H9 (cell line): ENCODE measurements around the gene HMGCL. TPM values are rescaled to one million over a fixed set of nuclear protein-coding genes. Genes with fewer than 3 reads are reported as not detected.

ENCODE experiments used
- DNase-seq: peaks from one replicate; pipeline ENCODE4 v3.0.0-alpha.2; 2017
- H2AFZ ChIP-seq: one replicate; pipeline ENCODE4 v1.6.1; 2013; ENCODE audit warnings: mild to moderate bottlenecking, low read length, control low read depth, moderate library complexity
- H2AK5ac ChIP-seq: 2 replicates; pipeline ENCODE4 v1.6.1; 2013; ENCODE audit warnings: low read length, control low read depth, mixed read lengths; ENCODE audit not compliant: insufficient read length
- H2BK120ac ChIP-seq: one replicate; pipeline ENCODE4 v1.6.1; 2013; ENCODE audit warnings: low read depth, mild to moderate bottlenecking, low read length, control low read depth, inconsistent platforms; ENCODE audit not compliant: poor library complexity, severe bottlenecking
- H2BK12ac ChIP-seq: 2 replicates; pipeline ENCODE4 v1.6.1; 2013; ENCODE audit warnings: low read length, control low read depth, mixed read lengths, low read depth; ENCODE audit not compliant: insufficient read length
- H2BK15ac ChIP-seq: 2 replicates; pipeline ENCODE4 v1.6.1; 2013; ENCODE audit warnings: low read depth, low read length, control low read depth
- H2BK20ac ChIP-seq: one replicate; pipeline ENCODE4 v1.6.1; 2013; ENCODE audit warnings: low read depth, mild to moderate bottlenecking, low read length, control low read depth, inconsistent platforms; ENCODE audit not compliant: poor library complexity, severe bottlenecking
- H2BK5ac ChIP-seq: 2 replicates; pipeline ENCODE4 v1.6.1; 2013; ENCODE audit warnings: low read length, control low read depth, mixed read lengths; ENCODE audit not compliant: insufficient read length
- H3K14ac ChIP-seq: 2 replicates; pipeline ENCODE4 v1.6.1; 2013; ENCODE audit warnings: low read length, control low read depth; ENCODE audit not compliant: insufficient read depth
- H3K18ac ChIP-seq: 2 replicates; pipeline ENCODE4 v1.6.1; 2013; ENCODE audit warnings: low read depth, mild to moderate bottlenecking, mixed read lengths, low read length, control low read depth; ENCODE audit not compliant: insufficient read length
- H3K23ac ChIP-seq: 2 replicates; pipeline ENCODE4 v1.6.1; 2013; ENCODE audit warnings: low read length, control low read depth, mixed read lengths, low read depth; ENCODE audit not compliant: insufficient read length
- H3K23me2 ChIP-seq: 2 replicates; pipeline ENCODE4 v1.6.1; 2013; ENCODE audit warnings: low read depth, mild to moderate bottlenecking, mixed read lengths, low read length, control low read depth; ENCODE audit not compliant: insufficient read length, poor library complexity, severe bottlenecking
- H3K27ac ChIP-seq: 2 replicates; pipeline ENCODE4 v1.5.1; 2013; ENCODE audit warnings: low read length, control low read depth, mixed read lengths, low read depth; ENCODE audit not compliant: insufficient read length
- H3K27me3 ChIP-seq: 2 replicates; pipeline ENCODE4 v1.6.1; 2013; ENCODE audit warnings: low read length, control low read depth, inconsistent platforms; ENCODE audit not compliant: insufficient read depth
- H3K4ac ChIP-seq: 2 replicates; pipeline ENCODE4 v1.6.1; 2013; ENCODE audit warnings: low read depth, mild to moderate bottlenecking, control low read depth, inconsistent platforms, low read length, moderate library complexity
- H3K4me1 ChIP-seq: 2 replicates; pipeline ENCODE4 v1.6.1; 2013; ENCODE audit warnings: low read length, control low read depth, inconsistent platforms; ENCODE audit not compliant: insufficient read depth
- H3K4me2 ChIP-seq: 2 replicates; pipeline ENCODE4 v1.6.1; 2013; ENCODE audit warnings: low read length, control low read depth, mixed read lengths; ENCODE audit not compliant: insufficient read length, insufficient read depth
- H3K56ac ChIP-seq: 2 replicates; pipeline ENCODE4 v1.6.1; 2013; ENCODE audit warnings: low read depth, mild to moderate bottlenecking, mixed read lengths, low read length, control low read depth; ENCODE audit not compliant: insufficient read length
- H3K79me1 ChIP-seq: 2 replicates; pipeline ENCODE4 v1.6.1; 2013; ENCODE audit warnings: low read depth, mild to moderate bottlenecking, moderate library complexity, low read length, control low read depth, inconsistent platforms; ENCODE audit not compliant: insufficient read depth, poor library complexity, severe bottlenecking
- H3K79me2 ChIP-seq: 2 replicates; pipeline ENCODE4 v1.6.1; 2013; ENCODE audit warnings: low read length, control low read depth, inconsistent platforms; ENCODE audit not compliant: insufficient read depth
- H3K9ac ChIP-seq: 2 replicates; pipeline ENCODE4 v1.6.1; 2013; ENCODE audit warnings: low read length, control low read depth, mixed read lengths; ENCODE audit not compliant: insufficient read length; ENCODE audit errors: extremely low read depth
- H3K9me3 ChIP-seq: one replicate; pipeline ENCODE4 v1.6.1; 2013; ENCODE audit warnings: low read depth, low read length, inconsistent platforms; ENCODE audit not compliant: control insufficient read depth
- H3T11ph ChIP-seq: one replicate; pipeline ENCODE4 v1.6.1; 2013; ENCODE audit warnings: mild to moderate bottlenecking, low read length, control low read depth, inconsistent platforms
- H4K20me1 ChIP-seq: one replicate; pipeline ENCODE4 v1.6.1; 2013; ENCODE audit not compliant: control insufficient read depth, insufficient read length, insufficient read depth
- H4K5ac ChIP-seq: 2 replicates; pipeline ENCODE4 v1.6.1; 2013; ENCODE audit warnings: low read depth, mild to moderate bottlenecking, mixed read lengths, low read length, control low read depth; ENCODE audit not compliant: insufficient read length
- H4K8ac ChIP-seq: replicated peaks from 2 replicates; pipeline ENCODE4 v1.6.1; 2013; ENCODE audit warnings: low read length, control low read depth, mixed read lengths, low read depth; ENCODE audit not compliant: insufficient read length
- H4K91ac ChIP-seq: 2 replicates; pipeline ENCODE4 v1.6.1; 2013; ENCODE audit warnings: low read depth, mild to moderate bottlenecking, moderate library complexity, mixed read lengths, low read length, control low read depth; ENCODE audit not compliant: insufficient read length
- H3K27ac Mint-ChIP-seq, 3 experiments: 2 replicates in 2 of 3; 3 replicates in 1 of 3; pipeline ENCODE4 v1.8.0; 2020 to 2021; ENCODE audit warnings: mixed read lengths in 3 of 3, mild to moderate bottlenecking in 1 of 3, moderate library complexity in 1 of 3
- H3K27me3 Mint-ChIP-seq: 2 replicates; pipeline ENCODE4 v1.8.0; 2021; ENCODE audit warnings: low read depth, mild to moderate bottlenecking, moderate library complexity, mixed read lengths
- H3K36me3 Mint-ChIP-seq, 3 experiments: 2 replicates in 2 of 3; 3 replicates in 1 of 3; pipeline ENCODE4 v1.8.0; 2020 to 2021; ENCODE audit warnings: low read depth in 3 of 3, mixed read lengths in 3 of 3; ENCODE audit not compliant: insufficient read depth in 1 of 3
- H3K4me1 Mint-ChIP-seq, 2 experiments: 2 replicates each; pipeline ENCODE4 v1.8.0; 2020; ENCODE audit warnings: mixed read lengths in 2 of 2
- H3K4me3 Mint-ChIP-seq, 2 experiments: 2 replicates in 1 of 2; 3 replicates in 1 of 2; pipeline ENCODE4 v1.8.0; 2020 to 2021; ENCODE audit warnings: mild to moderate bottlenecking in 2 of 2, mixed read lengths in 2 of 2, moderate library complexity in 1 of 2
- H3K9me3 Mint-ChIP-seq, 2 experiments: 2 replicates in 1 of 2; 3 replicates in 1 of 2; pipeline ENCODE4 v1.8.0; 2020; ENCODE audit warnings: mild to moderate bottlenecking in 2 of 2, mixed read lengths in 2 of 2, moderate library complexity in 1 of 2
- CTCF ChIP-seq: fragments of 200-600 bp; sonication (generic); conservative IDR thresholded peaks from 3 replicates; pipeline ENCODE4 v1.8.0; 2021; ENCODE audit warnings: antibody characterized with exemption, mild to moderate bottlenecking
- WGBS: extraction: QIAGEN DNeasy Blood & Tissue Kit; methylation state at CpG from one replicate; pipeline ENCODE4 v1.1.7; 2013; ENCODE audit warnings: missing lambda C conversion rate, low lambda C conversion rate, mixed read lengths; ENCODE audit not compliant: insufficient read length; ENCODE audit errors: extremely low coverage; 5-methylcytosine and 5-hydroxymethylcytosine counted together
- total RNA-seq: library from RNA; stranded (reverse); gene quantifications from 2 replicates; pipeline ENCODE4 v1.2.1, GENCODE V29; 2021

Gene HMGCL
- total RNA-seq, 1 experiment from 2014 or later, result 15.9 TPM

- no peaks in the 10 kb centered on the region for H3K4me1 ChIP-seq
- no peaks in the 10 kb centered on the region for H3K23me2 ChIP-seq
- H4K5ac ChIP-seq, result no peak overlapping the region
- H3K4ac ChIP-seq, result no peak overlapping the region
- no peak overlapping the region for H3K56ac ChIP-seq
- no peak overlapping the region for H3K14ac ChIP-seq
- H3T11ph ChIP-seq, result no peak overlapping the region
- no peak overlapping the region for H3K18ac ChIP-seq
- no peak overlapping the region for H3K27ac ChIP-seq
- Mint-ChIP-seq H3K9me3 (no peaks in the 10 kb centered on the region), H3K4me3 (no peak overlapping the region), H3K4me1 (no peaks in the 10 kb centered on the region), H3K27ac (no peak overlapping the region), H3K27me3 (no peaks in the 10 kb centered on the region), H3K36me3 (peaks cover 60 to 86% (median 82%) of the 10 kb centered on the region in 3 experiments; a peak in 6 of 7 replicates)
- no peak overlapping the region for H4K8ac ChIP-seq
- no peak for TF ChIP-seq CTCF
- WGBS, result no CpG with 5 or more reads among the region's 1 CpG
- peaks cover 2% of the 10 kb centered on the region; the same call in 1 of the 2 replicates for H3K79me2 ChIP-seq
- H3K4me2 ChIP-seq, result no peak overlapping the region
- no peaks in the 10 kb centered on the region for H4K20me1 ChIP-seq
- H3K27me3 ChIP-seq, result no peaks in the 10 kb centered on the region
- no peaks in the 10 kb centered on the region for H3K79me1 ChIP-seq
- no peak overlapping the region for H2AK5ac ChIP-seq
- H2BK20ac ChIP-seq, result no peak overlapping the region
- H2AFZ ChIP-seq, result no peak overlapping the region
- H2BK15ac ChIP-seq, result no peak overlapping the region
- no peak overlapping the region for H4K91ac ChIP-seq
- H2BK120ac ChIP-seq, result no peak overlapping the region
- no peak for DNase-seq
- no peak overlapping the region for H2BK12ac ChIP-seq
- no peaks in the 10 kb centered on the region for H3K9me3 ChIP-seq
- H2BK5ac ChIP-seq, result no peak overlapping the region
- no peak overlapping the region for H3K9ac ChIP-seq
- no peak overlapping the region for H3K23ac ChIP-seq
Observed at GRCh38 chr1:23752909-23753308, 72.3 kb downstream of the HMGCL start.

Other genes with a start within 250 kb of the HMGCL start
- 1,617 and 1,618 TPM in 2 replicates for gene RPL11, start 133.6 kb downstream of the HMGCL start, total RNA-seq
- 66.2 and 69.0 TPM in 2 replicates for gene ELOA, start 82.0 kb downstream of the HMGCL start, total RNA-seq
- gene PITHD1, start 47.0 kb downstream of the HMGCL start, total RNA-seq, result 91.2 and 92.0 TPM in 2 replicates
- gene LYPLA2, start 34.3 kb downstream of the HMGCL start, total RNA-seq, result 118 and 125 TPM in 2 replicates
- 35.1 and 36.0 TPM in 2 replicates for gene GALE, start 24.7 kb downstream of the HMGCL start, total RNA-seq
- gene FUCA1, start 42.9 kb upstream of the HMGCL start, total RNA-seq, result 9.1 and 9.4 TPM in 2 replicates
- gene CNR2, start 87.9 kb upstream of the HMGCL start, total RNA-seq, result not detected in 2 replicates
- 86.0 and 87.6 TPM in 2 replicates for gene PNRC2, start 134.4 kb upstream of the HMGCL start, total RNA-seq
- gene SRSF10, start 154.9 kb upstream of the HMGCL start, total RNA-seq, result 238 and 242 TPM in 2 replicates